DOHH2 (cell line): ENCODE results near the gene PRDM16.

Experiments
- H3F3A ChIP-seq: fragments of 200-600 bp; sonication (generic), shearing (Covaris generic); 2 replicates; pipeline ENCODE4 v1.6.0; 2016; ENCODE audit warnings: antibody characterized with exemption, mild to moderate bottlenecking; ENCODE audit not compliant: control insufficient read depth, insufficient read depth
- H3K27ac ChIP-seq: fragments of 200-600 bp; sonication (generic); 2 replicates; pipeline ENCODE4 v1.5.1; 2014; ENCODE audit warnings: low read depth, mild to moderate bottlenecking, low read length, moderate library complexity
- H3K27me3 ChIP-seq: fragments of 200-600 bp; sonication (generic); 2 replicates; pipeline ENCODE4 v1.6.1; 2014; ENCODE audit warnings: mild to moderate bottlenecking, low read length, mixed read lengths; ENCODE audit not compliant: control insufficient read depth
- H3K36me3 ChIP-seq: fragments of 200-600 bp; sonication (generic); 2 replicates; pipeline ENCODE4 v1.6.1; 2014; ENCODE audit warnings: mild to moderate bottlenecking, low read length, moderate library complexity, mixed read lengths; ENCODE audit not compliant: control insufficient read depth
- H3K4me1 ChIP-seq: fragments of 200-600 bp; sonication (generic); 2 replicates; pipeline ENCODE4 v1.6.1; 2014; ENCODE audit warnings: mild to moderate bottlenecking, low read length, mixed read lengths; ENCODE audit not compliant: control insufficient read depth
- H3K4me2 ChIP-seq: fragments of 200-600 bp; sonication (generic); 2 replicates; pipeline ENCODE4 v1.6.0; 2014; ENCODE audit warnings: mild to moderate bottlenecking, low read length, moderate library complexity
- H3K4me3 ChIP-seq: fragments of 200-600 bp; sonication (generic); 2 replicates; pipeline ENCODE4 v1.5.1; 2014; ENCODE audit warnings: mild to moderate bottlenecking, low read length, mixed read lengths
- H3K79me2 ChIP-seq: fragments of 200-600 bp; sonication (generic); 2 replicates; pipeline ENCODE4 v1.6.1; 2014; ENCODE audit warnings: mild to moderate bottlenecking, low read length, mixed read lengths; ENCODE audit not compliant: control insufficient read depth
- H3K9me2 ChIP-seq: fragments of 200-600 bp; sonication (generic); replicated peaks from 2 replicates; pipeline ENCODE4 v1.6.1; 2014; ENCODE audit warnings: mild to moderate bottlenecking, low read length, mixed read lengths; ENCODE audit not compliant: control insufficient read depth
- H3K9me3 ChIP-seq: fragments of 200-600 bp; sonication (generic); 2 replicates; pipeline ENCODE4 v1.6.1; 2014; ENCODE audit warnings: antibody characterized with exemption, low read length, mixed read lengths; ENCODE audit not compliant: control insufficient read depth, insufficient read depth
- H4K20me1 ChIP-seq: fragments of 200-600 bp; sonication (generic); 2 replicates; pipeline ENCODE4 v1.6.0; 2014; ENCODE audit warnings: low read depth, mild to moderate bottlenecking, antibody characterized with exemption, low read length, moderate library complexity; ENCODE audit not compliant: control insufficient read depth, insufficient read depth
- CTCF ChIP-seq: fragments of 200-600 bp; sonication (generic); IDR thresholded peaks from one replicate; pipeline ENCODE4 v1.5.1; 2014; ENCODE audit warnings: antibody characterized with exemption, mild to moderate bottlenecking, low read depth, low read length; ENCODE audit not compliant: poor library complexity, severe bottlenecking
- EZH2phosphoT487 ChIP-seq: fragments of 200-600 bp; sonication (generic); IDR thresholded peaks from 2 replicates; pipeline ENCODE4 v1.6.1; 2017; ENCODE audit warnings: borderline replicate concordance, mild to moderate bottlenecking, antibody characterized with exemption, low read length, moderate library complexity, mixed read lengths

Gene PRDM16

GRCh38 chr1:3092530-3092929, 23.5 kb downstream of the PRDM16 start:
- H3K27me3 ChIP-seq = no peaks in the 10 kb centered on the region
- H3K36me3 ChIP-seq = no peaks in the 10 kb centered on the region
- TF ChIP-seq CTCF = no peak
- TF ChIP-seq EZH2phosphoT487 = no peak
- H3K9me3 ChIP-seq = no peaks in the 10 kb centered on the region
- no peaks in the 10 kb centered on the region for H3K4me1 ChIP-seq
- no peak overlapping the region for H3K4me3 ChIP-seq
- no peaks in the 10 kb centered on the region for H4K20me1 ChIP-seq
- H3F3A ChIP-seq = no peaks in the 10 kb centered on the region
- H3K4me2 ChIP-seq = no peak overlapping the region
- no peaks in the 10 kb centered on the region for H3K79me2 ChIP-seq
- H3K27ac ChIP-seq = no peak overlapping the region
- no peaks in the 10 kb centered on the region for H3K9me2 ChIP-seq

GRCh38 chr1:3093898-3094626, 25.1 kb downstream of the PRDM16 start:
- H4K20me1 ChIP-seq = no peaks in the 10 kb centered on the region

GRCh38 chr1:3094863-3095780, 26.1 kb downstream of the PRDM16 start:
- Histone ChIP-seq H4K20me1 (no peaks in the 10 kb centered on the region), H3K9me2 (no peaks in the 10 kb centered on the region), H3K27me3 (no peaks in the 10 kb centered on the region), H3K27ac (no peak overlapping the region), H3K4me3 (no peak overlapping the region), H3K4me1 (no peaks in the 10 kb centered on the region), H3K4me2 (no peak overlapping the region), H3K36me3 (no peaks in the 10 kb centered on the region), H3F3A (no peaks in the 10 kb centered on the region), H3K79me2 (no peaks in the 10 kb centered on the region), H3K9me3 (no peaks in the 10 kb centered on the region)
- no peak for TF ChIP-seq CTCF
- no peak for TF ChIP-seq EZH2phosphoT487

More at GRCh38 chr1:3093898-3094626, 25.1 kb downstream of the PRDM16 start:
- Histone ChIP-seq H3K9me3 (no peaks in the 10 kb centered on the region), H3K79me2 (no peaks in the 10 kb centered on the region), H3K36me3 (no peaks in the 10 kb centered on the region), H3K27ac (no peak overlapping the region), H3K27me3 (no peaks in the 10 kb centered on the region), H3K4me3 (no peak overlapping the region), H3K9me2 (no peaks in the 10 kb centered on the region), H3F3A (no peaks in the 10 kb centered on the region), H3K4me1 (no peaks in the 10 kb centered on the region), H3K4me2 (no peak overlapping the region)
- TF ChIP-seq EZH2phosphoT487 (no peak), CTCF (no peak)
